ENCODE data around the gene SLC47A2. TPM values are rescaled to one million over a fixed set of nuclear protein-coding genes. Genes with fewer than 3 reads are reported as not detected.

The SLC47A2 gene
- total RNA-seq, 2 donors from 2014 or later: not detected

DNA sequence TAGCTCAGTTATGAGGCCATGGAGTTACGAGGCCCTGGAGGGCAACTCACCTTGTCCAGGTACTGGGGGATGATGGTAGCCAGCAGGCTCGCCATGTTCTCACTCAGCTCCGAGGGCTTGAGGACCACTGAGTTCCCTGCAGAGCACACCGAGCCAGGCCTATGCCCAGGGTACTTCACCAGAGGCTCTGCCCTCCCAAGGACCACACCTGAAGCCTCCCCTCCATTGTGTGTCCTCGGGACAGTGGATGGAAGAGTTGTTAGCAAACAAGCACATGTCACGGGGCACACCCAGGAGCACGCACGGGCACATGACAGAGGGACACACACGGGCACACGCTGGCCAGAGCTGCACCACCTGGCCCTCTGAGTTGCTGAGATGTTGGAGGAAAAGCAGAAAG lies 26.1 kb upstream of the SLC47A2 start:
- H3K27ac ChIP-seq: no peak overlapping the region
- WGBS: 89% methylated on average over 8 of the region's 10 CpGs
- intact Hi-C loops (cut with DNase I): no loop called here

DNA sequence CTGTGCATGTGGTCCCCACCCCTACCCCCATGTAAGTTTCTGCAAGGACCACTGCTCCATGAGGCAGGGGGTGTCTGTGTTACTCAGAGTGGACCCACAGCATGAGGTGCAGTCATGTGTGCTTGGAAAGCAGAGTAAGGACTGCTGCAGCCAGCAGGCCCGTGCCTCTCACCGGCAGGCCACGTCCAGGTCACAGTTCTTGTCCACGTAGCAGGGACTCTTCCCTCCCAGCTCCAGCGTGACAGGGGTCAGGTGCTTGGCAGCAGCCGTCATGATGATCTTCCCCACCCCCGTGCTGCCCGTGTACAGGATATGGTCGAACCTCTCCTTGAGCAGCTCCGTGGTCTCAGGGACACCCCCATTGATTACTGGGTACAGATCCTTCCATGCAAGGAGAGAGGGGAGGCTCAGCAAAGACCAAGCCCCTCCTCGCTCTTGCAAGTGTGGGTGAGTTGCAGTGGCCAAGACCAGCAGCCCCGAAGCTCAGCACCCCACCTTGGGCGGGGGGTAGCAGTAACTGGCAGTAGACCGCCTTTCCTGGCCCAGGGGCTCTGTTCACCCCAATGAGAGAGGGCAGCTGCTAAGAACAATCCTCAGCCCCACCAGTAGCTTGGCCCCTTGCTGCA lies 25.6 kb upstream of the SLC47A2 start:
- Histone ChIP-seq H3K4me1 (replicated peaks) (peaks cover 10% of the 10 kb centered on the region), H3K36me3 (no peaks in the 10 kb centered on the region), H3K4me3 (no peak overlapping the region), H3K9me3 (no peaks in the 10 kb centered on the region), H3K27ac (no peak overlapping the region), H3K27me3 (replicated peaks; ENCODE audit: insufficient read depth) (no peaks in the 10 kb centered on the region)
- intact Hi-C loops (cut with DNase I): no loop called here
- 94% methylated on average over 14 of the region's 14 CpGs for WGBS
- TF ChIP-seq, protein P1, sequence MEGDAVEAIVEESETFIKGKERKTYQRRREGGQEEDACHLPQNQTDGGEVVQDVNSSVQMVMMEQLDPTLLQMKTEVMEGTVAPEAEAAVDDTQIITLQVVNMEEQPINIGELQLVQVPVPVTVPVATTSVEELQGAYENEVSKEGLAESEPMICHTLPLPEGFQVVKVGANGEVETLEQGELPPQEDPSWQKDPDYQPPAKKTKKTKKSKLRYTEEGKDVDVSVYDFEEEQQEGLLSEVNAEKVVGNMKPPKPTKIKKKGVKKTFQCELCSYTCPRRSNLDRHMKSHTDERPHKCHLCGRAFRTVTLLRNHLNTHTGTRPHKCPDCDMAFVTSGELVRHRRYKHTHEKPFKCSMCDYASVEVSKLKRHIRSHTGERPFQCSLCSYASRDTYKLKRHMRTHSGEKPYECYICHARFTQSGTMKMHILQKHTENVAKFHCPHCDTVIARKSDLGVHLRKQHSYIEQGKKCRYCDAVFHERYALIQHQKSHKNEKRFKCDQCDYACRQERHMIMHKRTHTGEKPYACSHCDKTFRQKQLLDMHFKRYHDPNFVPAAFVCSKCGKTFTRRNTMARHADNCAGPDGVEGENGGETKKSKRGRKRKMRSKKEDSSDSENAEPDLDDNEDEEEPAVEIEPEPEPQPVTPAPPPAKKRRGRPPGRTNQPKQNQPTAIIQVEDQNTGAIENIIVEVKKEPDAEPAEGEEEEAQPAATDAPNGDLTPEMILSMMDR (IDR thresholded peaks at IDR 0.05): no peak
- TF ChIP-seq POLR2AphosphoS5 (IDR thresholded peaks at IDR 0.05) (no peak), POLR2A (IDR thresholded peaks at IDR 0.05) (no peak)
- DNase-seq (ENCODE audit: low spot score): no peak

More for the DNA sequence above, 26.1 kb upstream of the SLC47A2 start:
- Histone ChIP-seq H3K4me1 (replicated peaks) (peaks cover 10% of the 10 kb centered on the region), H3K9me3 (no peaks in the 10 kb centered on the region), H3K4me3 (no peak overlapping the region), H3K36me3 (no peaks in the 10 kb centered on the region), H3K27me3 (replicated peaks; ENCODE audit: insufficient read depth) (no peaks in the 10 kb centered on the region)
- TF ChIP-seq POLR2AphosphoS5 (IDR thresholded peaks at IDR 0.05) (no peak), POLR2A (IDR thresholded peaks at IDR 0.05) (no peak)
- TF ChIP-seq, protein P1 (IDR thresholded peaks at IDR 0.05): no peak
- no peak for DNase-seq (ENCODE audit: low spot score)

DNA sequence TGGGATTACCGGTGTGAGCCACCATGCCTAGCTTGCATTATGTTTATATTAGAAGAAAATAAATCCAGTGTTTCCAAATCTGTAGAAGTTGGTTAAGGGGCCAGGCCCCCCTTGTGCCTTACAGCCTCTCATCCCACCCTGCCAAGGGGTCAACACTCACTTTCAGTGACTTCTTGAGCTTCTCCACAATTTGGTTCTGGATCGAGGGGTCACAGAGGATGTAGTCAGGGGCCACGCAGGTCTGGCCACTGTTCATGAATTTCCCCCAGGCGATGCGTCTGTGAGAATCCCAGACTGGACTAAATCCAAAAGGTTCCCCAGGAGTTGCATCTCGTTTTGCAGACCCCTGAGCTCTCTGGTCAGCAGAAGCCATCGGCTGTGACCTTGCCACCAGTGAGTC lies 24.5 kb upstream of the SLC47A2 start:
- H3K36me3 ChIP-seq: no peaks in the 10 kb centered on the region
- H3K9me3 ChIP-seq: no peaks in the 10 kb centered on the region
- H3K27ac ChIP-seq: no peak overlapping the region
- DNase-seq (ENCODE audit: low spot score): no peak
- no peak overlapping the region for H3K4me3 ChIP-seq
- H3K4me1 ChIP-seq (replicated peaks): peaks cover 10% of the 10 kb centered on the region
- TF ChIP-seq, protein P1 (IDR thresholded peaks at IDR 0.05): no peak
- no peak for TF ChIP-seq POLR2AphosphoS5 (IDR thresholded peaks at IDR 0.05)
- TF ChIP-seq POLR2A (IDR thresholded peaks at IDR 0.05): no peak
- intact Hi-C loops (cut with DNase I): no loop called here
- no peaks in the 10 kb centered on the region for H3K27me3 ChIP-seq (replicated peaks; ENCODE audit: insufficient read depth)
- 85% methylated on average over 7 of the region's 7 CpGs for WGBS

GRCh38 chr17:19739241-19740201 lies 23.1 kb upstream of the SLC47A2 start:
- Histone ChIP-seq H3K4me1 (replicated peaks) (no peaks in the 10 kb centered on the region), H3K4me3 (no peak overlapping the region), H3K9me3 (no peaks in the 10 kb centered on the region), H3K36me3 (no peaks in the 10 kb centered on the region), H3K27ac (no peak overlapping the region), H3K27me3 (replicated peaks; ENCODE audit: insufficient read depth) (no peaks in the 10 kb centered on the region)
- TF ChIP-seq, protein P1 (IDR thresholded peaks at IDR 0.05): no peak
- TF ChIP-seq POLR2A (IDR thresholded peaks at IDR 0.05) (no peak), POLR2AphosphoS5 (IDR thresholded peaks at IDR 0.05) (no peak)
- WGBS: 91% methylated on average over 22 of the region's 26 CpGs
- no peak for DNase-seq (ENCODE audit: low spot score)
- intact Hi-C loops (cut with DNase I): no loop called here
